GM04504 (cell line): Measurements from ENCODE around the gene MAN1B1.

ENCODE experiments used
- DNase-seq: peaks from one replicate; pipeline ENCODE4 v3.0.0-alpha.2; 2012; ENCODE audit warnings: low read depth

Gene MAN1B1

DNA sequence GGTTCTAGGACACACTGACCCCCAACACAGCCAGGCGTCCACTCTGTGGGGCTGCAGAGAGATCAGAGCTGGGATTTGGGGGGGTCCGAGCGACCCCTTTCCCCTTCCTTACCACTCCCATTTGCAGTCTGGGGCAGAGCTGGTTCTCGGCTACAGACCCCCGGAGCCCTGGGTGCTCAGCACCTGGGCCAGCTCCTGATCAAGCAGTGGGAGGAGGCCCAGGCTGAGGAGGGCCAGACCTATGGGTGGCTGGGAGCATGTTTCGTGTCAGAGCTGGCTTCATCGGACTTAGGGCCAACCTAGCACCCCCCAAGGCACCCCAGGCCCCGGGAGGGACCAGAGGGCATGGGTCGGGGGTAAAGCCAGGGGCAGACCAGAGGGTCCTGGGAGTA lies 59.7 kb downstream of the MAN1B1 start:
- no peak for DNase-seq

DNA sequence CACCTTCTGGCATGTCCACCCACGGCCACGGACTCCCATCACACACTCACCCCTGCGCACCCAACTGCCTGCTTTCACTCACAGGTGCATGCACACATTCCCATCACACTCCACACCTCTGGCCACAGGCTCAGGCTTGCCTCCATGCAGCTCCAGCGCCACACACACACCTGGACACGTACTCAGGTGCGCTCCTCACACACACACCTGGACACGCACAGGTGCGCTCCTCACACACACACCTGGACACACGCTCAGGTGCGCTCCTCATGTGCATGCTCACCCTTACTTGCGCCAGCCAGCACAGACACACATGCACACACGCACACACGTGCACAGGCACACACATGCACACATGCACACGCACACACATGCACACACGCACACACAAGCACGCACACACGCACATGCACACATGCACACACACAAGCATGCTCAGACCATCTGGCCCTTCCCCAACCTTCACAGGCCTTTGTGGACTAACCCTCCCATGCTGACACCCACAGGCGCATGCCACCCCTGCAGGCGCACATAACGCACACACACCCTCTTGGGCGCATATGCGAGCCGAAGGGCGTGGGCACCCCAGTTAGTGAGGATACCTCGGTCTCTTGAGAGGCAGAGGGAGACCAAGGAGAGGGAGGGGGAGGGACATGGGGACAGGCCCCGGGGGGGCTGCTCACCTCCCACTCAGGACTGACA lies 60.5 kb downstream of the MAN1B1 start:
- no peak for DNase-seq

GRCh38 chr9:137147793-137148160 lies 61.0 kb downstream of the MAN1B1 start:
- no peak for DNase-seq

GRCh38 chr9:137148242-137148641 lies 61.5 kb downstream of the MAN1B1 start:
- DNase-seq, result no peak

- DNase-seq, result no peak
Measured at GRCh38 chr9:137148661-137149060, 61.9 kb downstream of the MAN1B1 start.

- no peak for DNase-seq
Measured at GRCh38 chr9:137149363-137149762, 62.6 kb downstream of the MAN1B1 start.

DNA sequence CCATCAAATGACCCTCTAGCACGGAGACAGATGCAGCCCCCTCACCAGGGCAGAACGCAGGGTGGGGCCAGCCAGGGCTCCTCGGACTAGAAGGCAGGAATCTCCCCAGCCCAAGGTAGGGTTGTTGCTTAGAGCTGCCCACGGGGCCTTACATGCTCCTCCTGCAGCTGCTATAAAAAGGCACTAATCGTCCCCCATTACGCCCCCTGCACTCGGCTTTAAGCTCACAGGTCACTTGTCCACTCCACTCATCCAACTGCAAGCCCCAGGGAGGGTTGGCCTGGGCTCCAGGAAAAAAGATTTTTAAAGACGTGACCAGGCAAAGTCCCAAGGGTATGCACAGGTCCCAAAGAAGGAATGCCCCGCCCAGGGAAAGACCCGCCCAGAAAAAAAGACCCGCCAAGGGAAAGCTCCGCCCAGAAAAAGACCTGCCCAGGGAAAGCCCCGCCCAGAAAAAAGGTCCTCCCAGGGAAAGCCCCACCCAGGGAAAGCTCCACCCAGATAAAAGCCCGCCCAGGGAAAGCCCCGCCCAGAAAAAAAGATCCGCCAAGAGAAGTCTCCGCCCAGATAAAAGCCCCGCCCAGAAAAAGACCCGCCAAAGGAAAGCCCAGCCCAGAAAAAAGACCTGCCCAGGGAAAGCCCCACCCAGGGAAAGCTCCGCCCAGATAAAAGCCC lies 63.3 kb downstream of the MAN1B1 start:
- no peak for DNase-seq

DNA sequence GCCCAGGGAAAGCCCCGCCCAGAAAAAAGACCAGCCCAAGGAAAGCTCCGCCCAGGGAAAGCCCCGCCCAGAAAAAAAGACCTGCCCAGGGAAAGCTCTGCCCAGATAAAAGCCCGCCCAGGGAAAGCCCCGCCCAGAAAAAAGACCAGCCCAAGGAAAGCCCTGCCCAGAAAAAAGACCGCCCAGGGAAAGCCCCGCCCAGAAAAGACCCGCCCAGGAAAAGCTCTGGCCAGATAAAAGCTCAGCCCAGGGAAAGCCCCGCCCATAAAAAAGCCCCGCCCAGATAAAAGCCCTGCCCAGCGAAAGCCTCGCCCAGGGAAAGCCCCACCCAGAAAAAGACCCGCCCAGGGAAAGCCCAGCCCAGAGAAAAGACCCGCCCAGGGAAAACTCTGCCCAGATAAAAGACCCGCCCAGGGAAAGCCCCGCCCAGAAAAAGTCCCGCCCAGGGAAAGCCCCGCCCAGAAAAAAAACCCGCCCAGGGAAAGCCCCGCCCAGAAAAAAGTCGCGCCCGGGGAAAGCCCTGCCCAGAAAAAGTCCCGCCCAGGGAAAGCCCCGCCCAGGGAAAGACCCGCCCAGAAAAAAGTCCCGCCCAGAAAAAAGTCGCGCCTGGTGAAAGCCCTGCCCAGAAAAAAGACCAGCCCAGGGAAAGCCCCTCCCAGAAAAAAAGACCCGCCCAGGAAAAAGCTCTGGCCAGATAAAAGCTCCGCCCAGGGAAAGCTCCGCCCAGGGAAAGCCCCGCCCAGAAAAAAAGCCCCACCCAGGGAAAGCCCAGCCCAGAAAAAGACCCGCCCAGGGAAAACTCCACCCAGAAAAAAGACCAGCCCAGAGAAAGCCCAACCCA lies 64.1 kb downstream of the MAN1B1 start:
- no peak for DNase-seq

GRCh38 chr9:137152844-137153405 lies 66.1 kb downstream of the MAN1B1 start:
- DNase-seq, result no peak

- no peak for DNase-seq
Measured at GRCh38 chr9:137156567-137157375, 70.0 kb downstream of the MAN1B1 start.

- no peak for DNase-seq
Measured at GRCh38 chr9:137157618-137158415, 71.0 kb downstream of the MAN1B1 start.

- no peak for DNase-seq
Measured at GRCh38 chr9:137158625-137159024, 71.8 kb downstream of the MAN1B1 start.
